Measurements from ENCODE around the gene ST8SIA2.

Gene ST8SIA2

GRCh38 chr15:92460023-92460422 lies 66.3 kb downstream of the ST8SIA2 start:
- DNase-seq (ENCODE audit: low read depth), result no peak
- TF ChIP-seq CTCF (IDR thresholded peaks at IDR 0.05; ENCODE audit: control insufficient read depth, extremely low read depth, insufficient read depth), result no peak
- no peak overlapping the region for H3K4me3 ChIP-seq (ENCODE audit: low read depth, low read length)

- no peak for DNase-seq (ENCODE audit: low read depth)
- no peak overlapping the region for H3K4me3 ChIP-seq (ENCODE audit: low read depth, low read length)
- no peak for TF ChIP-seq CTCF (IDR thresholded peaks at IDR 0.05; ENCODE audit: control insufficient read depth, extremely low read depth, insufficient read depth)
These were observed 68.9 kb downstream of the ST8SIA2 start for GRCh38 chr15:92462424-92463125.

GRCh38 chr15:92463352-92463751 lies 69.7 kb downstream of the ST8SIA2 start:
- no peak for TF ChIP-seq CTCF (IDR thresholded peaks at IDR 0.05; ENCODE audit: control insufficient read depth, extremely low read depth, insufficient read depth)
- no peak for DNase-seq (ENCODE audit: low read depth)
- no peak overlapping the region for H3K4me3 ChIP-seq (ENCODE audit: low read depth, low read length)

- H3K4me3 ChIP-seq (ENCODE audit: low read depth, low read length), result no peak overlapping the region
- no peak for TF ChIP-seq CTCF (IDR thresholded peaks at IDR 0.05; ENCODE audit: control insufficient read depth, extremely low read depth, insufficient read depth)
- no peak for DNase-seq (ENCODE audit: low read depth)
These were observed 70.1 kb downstream of the ST8SIA2 start for GRCh38 chr15:92463826-92464225.

- no peak for DNase-seq (ENCODE audit: low read depth)
- H3K4me3 ChIP-seq (ENCODE audit: low read depth, low read length), result no peak overlapping the region
- no peak for TF ChIP-seq CTCF (IDR thresholded peaks at IDR 0.05; ENCODE audit: control insufficient read depth, extremely low read depth, insufficient read depth)
These were observed 73.2 kb downstream of the ST8SIA2 start for GRCh38 chr15:92466834-92467233.

DNA sequence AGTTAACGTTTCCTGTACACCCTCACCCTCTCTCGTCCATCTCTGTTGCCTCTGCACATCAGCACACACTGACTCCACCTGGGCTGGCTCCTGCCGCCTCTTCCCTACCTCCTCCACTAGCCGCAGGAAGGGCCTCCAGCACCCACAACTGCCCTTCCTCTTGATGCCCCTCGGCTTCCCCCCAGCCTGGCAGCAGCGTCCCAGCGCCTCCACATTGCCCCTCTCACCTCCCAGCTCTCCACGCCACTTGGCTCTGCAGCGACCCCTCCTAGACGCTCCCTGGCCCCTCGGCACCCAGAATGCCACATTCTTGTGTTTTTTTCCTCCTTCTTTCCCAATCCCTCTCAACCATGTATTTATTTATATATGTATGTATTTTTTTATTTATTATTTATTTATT lies 73.6 kb downstream of the ST8SIA2 start:
- DNase-seq (ENCODE audit: low read depth), result no peak
- no peak overlapping the region for H3K4me3 ChIP-seq (ENCODE audit: low read depth, low read length)
- TF ChIP-seq CTCF (IDR thresholded peaks at IDR 0.05; ENCODE audit: control insufficient read depth, extremely low read depth, insufficient read depth), result no peak

GRCh38 chr15:92468991-92469390 lies 75.3 kb downstream of the ST8SIA2 start:
- DNase-seq (ENCODE audit: low read depth), result no peak
- no peak for TF ChIP-seq CTCF (IDR thresholded peaks at IDR 0.05; ENCODE audit: control insufficient read depth, extremely low read depth, insufficient read depth)
- no peak overlapping the region for H3K4me3 ChIP-seq (ENCODE audit: low read depth, low read length)
